ENCODE measurements around the gene TUBA4A.

- TF ChIP-seq CTCF (conservative IDR thresholded peaks at IDR 0.05; ENCODE audit: low read depth, low read length) (no peak), POLR2A (IDR thresholded peaks at IDR 0.05; ENCODE audit: low read depth, low read length) (no peak), SMC3 (IDR thresholded peaks at IDR 0.05; ENCODE audit: low read depth, low read length) (no peak), MAFK (IDR thresholded peaks at IDR 0.05; ENCODE audit: low read depth, low read length) (no peak), RAD21 (IDR thresholded peaks at IDR 0.05; ENCODE audit: low read length) (no peak), MAZ (IDR thresholded peaks at IDR 0.05; ENCODE audit: borderline replicate concordance, low read depth, low read length) (no peak)
- TF ChIP-seq, protein P1, sequence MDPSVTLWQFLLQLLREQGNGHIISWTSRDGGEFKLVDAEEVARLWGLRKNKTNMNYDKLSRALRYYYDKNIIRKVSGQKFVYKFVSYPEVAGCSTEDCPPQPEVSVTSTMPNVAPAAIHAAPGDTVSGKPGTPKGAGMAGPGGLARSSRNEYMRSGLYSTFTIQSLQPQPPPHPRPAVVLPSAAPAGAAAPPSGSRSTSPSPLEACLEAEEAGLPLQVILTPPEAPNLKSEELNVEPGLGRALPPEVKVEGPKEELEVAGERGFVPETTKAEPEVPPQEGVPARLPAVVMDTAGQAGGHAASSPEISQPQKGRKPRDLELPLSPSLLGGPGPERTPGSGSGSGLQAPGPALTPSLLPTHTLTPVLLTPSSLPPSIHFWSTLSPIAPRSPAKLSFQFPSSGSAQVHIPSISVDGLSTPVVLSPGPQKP (IDR thresholded peaks at IDR 0.05; ENCODE audit: borderline replicate concordance, low read depth, low read length) = no peak
Observed at GRCh38 chr2:219210196-219210885, 43.4 kb downstream of the TUBA4A start.

All from IMR-90 (cell line).